Activated CD8-positive, alpha-beta memory T cell treated with anti-CD3 and anti-CD28 coated beads, Interleukin-2, amount 50 U/mL, for 48 hours (primary cell): ENCODE results near the gene PBRM1.
A peak's percentile ranks its signal among the peaks of the same experiment; 100 is the strongest.
"Not testable (repeated sequence)": the region's sequence is repeated elsewhere in the genome, so short reads cannot be mapped to it uniquely, and the experiment has no call there.

ENCODE experiments used
- DNase-seq: peaks from one replicate; pipeline ENCODE4 v3.0.0-alpha.2; 2020

The PBRM1 gene

DNA sequence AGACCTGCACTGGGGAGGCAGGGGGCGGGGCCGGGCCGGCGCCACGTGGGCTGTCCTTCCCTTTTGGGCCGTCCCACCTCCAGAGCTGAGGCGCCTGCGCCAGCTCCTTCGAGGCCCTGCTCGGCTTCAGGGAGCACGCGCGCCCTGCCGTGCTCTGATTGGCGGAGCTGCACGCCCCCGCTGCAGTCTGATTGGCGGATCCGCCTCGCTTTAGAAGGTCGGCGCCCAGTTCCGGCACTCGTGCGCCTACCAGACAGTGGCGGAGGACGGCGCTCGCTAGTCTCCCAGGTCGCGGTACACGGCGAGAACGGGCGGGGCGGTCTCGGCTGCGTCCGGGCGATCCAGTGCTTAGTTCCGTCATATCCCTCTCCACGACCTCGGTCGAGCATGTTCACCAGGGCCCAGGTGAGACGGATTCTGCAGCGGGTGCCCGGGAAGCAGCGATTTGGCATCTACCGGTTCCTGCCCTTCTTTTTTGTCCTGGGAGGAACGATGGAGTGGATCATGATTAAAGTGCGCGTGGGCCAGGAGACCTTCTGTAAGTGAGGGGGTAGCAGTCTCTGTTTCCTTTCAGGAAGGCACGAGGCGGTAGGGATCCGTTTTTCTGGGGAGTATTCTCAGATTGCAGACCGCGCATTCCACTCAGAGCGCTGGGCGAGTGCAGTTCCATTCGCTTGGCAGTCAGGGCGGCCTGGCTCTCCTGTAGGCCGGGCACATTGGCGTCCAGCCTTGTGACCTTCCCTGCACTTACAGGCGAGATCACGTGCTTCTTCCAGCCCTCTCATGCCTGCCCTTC is 149.1 kb downstream of the PBRM1 start, which contains the start of gene UQCC5:
UQCC5 (plus strand) TSS at position 237 of the 796 bp plus-strand sequence; CDS start at position 388, 151 bp downstream.
- DNase-seq, result peak; percentile 97

DNA sequence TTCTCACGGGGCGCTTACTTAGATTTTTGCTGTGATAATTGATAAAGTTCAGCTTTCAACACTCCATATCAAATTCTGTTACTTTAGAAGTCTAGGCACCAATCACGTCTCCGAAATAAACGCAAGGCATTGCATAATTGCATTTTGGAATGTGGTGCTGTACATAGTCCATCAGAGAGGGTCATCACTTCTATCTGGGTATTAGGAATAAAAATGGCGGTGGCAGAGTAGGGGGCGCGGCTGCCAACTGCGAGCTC is 149.7 kb downstream of the PBRM1 start:
- no peak for DNase-seq

DNA sequence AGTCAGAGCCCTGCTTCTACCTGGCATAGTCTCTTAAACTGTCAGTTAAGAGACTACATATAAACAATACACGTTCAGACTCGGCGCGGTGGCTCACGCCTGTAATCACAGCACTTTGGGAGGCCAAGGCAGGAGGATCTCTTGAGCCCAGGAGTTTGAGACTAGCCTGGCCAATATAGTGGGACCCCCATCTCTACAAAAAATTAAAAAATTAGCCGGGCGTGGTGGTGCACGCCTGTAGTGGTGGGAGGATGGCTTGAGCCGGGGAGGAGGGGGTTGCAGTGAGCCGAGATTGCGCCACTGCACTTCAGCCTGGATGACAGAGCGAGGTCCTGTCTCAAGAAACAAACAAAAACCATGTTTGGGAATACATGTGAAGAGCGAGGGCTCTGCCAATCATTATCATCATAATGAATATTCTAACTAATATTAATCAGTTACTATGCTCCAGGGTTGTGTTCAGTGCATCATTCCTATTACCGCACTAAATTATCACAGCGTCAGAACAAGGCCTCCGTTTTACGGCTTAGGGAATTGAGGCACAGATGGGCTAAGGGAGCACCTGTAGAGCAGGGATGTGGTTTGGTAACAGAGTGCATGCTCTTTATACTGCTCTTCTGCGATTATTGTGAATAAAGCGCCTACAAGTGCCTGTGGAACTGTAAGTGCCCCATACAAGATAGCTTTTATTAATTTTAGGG is 150.2 kb downstream of the PBRM1 start:
- peak; percentile 54 for DNase-seq

DNA sequence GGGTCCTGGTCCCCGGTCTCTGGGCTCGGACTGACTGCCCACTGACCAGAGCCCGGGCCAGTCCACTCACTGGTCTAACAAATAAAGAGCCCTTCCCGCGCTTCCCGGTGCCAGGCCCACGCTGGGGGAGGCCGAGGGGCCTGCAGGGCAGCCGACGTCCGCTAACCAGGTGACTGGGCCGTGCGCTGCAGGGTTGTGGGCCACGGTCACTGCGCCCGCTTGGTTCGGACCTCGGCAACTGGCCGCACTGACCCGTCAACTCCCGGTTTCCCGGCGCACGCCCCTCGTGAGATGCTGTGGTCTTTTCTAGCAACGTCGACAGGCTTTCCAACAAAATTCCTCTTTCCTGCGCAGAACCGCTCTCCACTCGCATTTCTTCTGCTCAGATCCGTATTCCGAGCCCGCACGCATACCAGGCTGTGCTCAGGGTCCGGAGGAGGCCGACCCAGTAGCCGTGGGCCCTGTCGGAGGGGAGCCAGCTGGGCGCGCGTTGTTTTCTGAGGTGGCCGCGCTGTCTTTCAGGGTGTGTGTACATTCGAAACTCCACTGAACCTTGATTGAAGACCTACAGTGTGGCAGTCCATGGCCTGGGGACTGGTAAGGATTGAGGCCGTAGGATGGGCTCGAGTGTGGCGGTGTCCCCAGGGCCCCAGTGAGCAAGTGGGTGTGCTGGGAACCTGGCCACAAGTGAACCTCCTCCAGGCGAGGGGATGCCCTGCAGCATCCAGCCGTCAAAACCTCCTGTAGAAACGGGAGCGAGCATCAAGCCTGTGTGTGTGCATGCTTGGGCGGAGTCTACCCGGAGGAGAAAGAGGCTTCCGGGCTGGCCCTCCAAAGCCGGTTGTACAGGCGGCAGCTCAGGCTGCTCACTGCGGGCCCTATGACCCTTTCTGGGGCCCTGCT is 151.2 kb downstream of the PBRM1 start:
- DNase-seq, result peak; percentile 56

DNA sequence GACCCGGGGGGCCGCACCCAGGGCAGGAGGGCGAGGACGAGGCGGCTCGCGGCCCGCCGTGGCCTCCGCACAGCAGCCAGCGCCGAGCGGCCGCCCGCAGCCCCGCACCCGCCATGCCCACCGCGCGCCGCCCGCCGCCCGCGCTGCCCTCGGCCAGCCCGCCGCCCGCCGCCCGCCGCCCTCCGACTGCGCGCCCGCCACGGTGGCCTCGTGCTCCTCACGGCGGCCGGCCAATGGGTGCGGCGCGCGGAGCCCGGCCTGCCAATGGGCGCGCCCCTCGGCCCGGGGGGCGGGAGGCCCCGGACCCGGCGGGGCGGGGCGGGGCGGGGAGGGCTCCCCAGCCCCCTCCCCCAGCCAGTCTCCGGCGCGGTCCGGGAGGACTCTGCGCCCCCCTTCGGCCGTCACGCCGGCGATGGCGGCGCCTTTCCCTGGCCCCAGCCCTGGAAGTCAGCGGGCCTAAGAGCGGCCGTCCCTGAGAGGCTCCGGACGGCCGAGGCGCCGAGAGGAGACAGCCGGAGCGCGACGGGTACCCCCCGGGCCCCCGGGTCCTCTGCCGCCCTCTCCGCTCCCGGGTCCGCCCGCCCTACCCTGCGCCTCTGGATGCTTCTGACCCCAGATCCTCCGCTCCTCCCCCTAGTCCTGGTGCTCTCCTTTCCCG is 152.0 kb downstream of the PBRM1 start, which contains the start of gene NT5DC2:
NT5DC2 (minus strand) TSS at position 235 of the 658 bp plus-strand sequence; CDS start at position 115, 120 bp downstream.
- peak; percentile 87 for DNase-seq

DNA sequence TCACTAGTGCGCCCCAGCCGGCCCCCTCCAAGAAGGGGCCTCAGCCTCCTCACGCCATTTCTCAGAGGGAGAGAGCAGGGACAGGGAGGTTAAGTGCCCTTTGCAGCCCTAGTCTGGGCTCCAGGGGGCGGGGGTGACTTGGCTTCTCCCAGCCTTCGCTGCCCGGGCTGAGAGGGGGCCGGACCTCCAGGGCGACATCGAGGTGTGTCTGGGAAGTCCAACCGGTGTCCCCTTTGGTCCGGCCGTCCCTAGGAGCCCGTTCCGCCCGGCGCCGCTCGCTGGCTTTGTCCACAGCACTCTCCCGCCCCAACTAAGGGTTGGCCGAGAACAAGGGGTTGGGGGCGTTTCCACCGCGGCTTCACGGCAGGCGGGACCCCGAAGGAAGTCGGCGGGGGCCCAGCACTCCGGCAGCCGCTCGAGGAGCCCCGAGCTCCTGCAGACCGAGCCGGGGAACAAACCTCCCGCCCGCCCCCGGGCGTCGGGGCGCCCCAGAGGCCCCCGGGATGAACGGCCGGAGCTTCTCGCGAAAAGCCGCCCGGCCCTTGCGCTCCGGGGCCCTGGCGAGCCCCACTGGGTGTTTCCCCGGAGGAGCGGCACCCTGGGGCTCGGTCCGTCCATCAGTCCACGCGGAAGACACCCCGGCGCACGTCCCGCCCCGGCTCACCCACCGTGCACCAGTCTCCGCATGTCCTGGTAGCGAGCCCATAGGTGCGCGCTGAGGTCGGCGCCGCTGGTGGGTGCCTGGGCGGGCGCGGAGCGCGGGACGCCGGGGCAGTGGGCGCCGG is 152.7 kb downstream of the PBRM1 start:
- peak; percentile 73 for DNase-seq

DNA sequence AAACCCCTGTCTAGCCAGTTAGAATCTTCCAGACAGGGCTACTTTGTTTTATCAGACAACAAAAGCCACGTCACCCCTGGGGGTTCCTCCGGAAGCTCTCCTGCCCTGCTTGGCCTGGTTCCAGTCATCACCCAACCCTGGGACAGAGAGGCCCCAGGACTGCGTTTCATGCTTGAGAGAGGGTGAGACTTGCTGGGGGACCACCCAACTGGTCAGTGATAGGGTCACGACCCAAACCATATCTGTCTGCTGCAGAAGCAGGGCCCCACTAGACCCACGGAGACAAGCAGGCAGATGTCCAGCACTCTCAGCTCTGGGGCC is 153.2 kb downstream of the PBRM1 start:
- DNase-seq, result no peak

GRCh38 chr3:52531860-52532516 is 153.7 kb downstream of the PBRM1 start:
- DNase-seq, result no peak

DNA sequence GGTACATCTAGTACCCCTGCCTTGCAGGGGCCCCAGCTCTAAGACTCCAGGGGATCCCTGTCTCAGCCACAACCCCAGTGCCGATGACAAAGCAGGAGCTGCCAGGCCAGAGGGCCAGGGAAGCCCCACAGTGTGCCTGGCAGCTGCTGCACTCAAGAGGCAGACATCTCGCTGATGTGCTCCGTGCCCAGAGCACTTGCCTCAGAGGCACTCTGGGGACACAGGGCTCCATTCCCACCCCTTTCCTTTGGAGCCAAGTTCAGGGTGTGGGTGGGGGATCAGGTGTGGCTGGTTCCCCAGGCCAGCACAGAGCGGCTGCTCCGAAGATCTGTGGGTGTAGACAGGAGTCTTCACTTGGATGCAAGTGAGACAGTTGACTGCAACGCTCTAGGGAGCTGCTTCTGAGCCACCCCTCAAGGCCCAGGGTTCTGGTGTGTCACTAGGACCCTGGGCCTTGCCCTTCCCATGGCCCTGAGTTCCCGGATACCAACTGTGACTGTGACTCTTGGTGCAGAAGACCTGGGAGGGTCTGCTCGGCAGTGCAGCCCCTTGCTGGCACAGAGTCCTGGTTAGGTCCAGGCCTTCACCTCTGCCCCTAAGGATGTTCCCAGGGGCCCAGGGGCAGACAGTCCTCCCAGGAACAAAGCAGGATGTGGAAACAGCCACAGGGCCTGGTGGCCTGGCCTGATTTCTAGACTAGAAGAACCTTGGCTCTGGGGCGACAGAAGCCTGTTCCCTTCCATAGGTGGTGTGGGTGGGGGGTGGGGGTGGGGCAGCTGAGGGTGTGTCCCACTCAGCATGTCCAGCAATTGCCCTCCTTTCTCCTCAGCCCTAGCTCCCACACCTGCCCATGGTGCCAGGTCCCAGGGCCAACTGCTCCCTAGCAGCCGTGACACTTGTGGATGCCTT is 154.5 kb downstream of the PBRM1 start:
- DNase-seq, result no peak

GRCh38 chr3:52529376-52530333 is 156.1 kb downstream of the PBRM1 start:
- DNase-seq, result no peak

DNA sequence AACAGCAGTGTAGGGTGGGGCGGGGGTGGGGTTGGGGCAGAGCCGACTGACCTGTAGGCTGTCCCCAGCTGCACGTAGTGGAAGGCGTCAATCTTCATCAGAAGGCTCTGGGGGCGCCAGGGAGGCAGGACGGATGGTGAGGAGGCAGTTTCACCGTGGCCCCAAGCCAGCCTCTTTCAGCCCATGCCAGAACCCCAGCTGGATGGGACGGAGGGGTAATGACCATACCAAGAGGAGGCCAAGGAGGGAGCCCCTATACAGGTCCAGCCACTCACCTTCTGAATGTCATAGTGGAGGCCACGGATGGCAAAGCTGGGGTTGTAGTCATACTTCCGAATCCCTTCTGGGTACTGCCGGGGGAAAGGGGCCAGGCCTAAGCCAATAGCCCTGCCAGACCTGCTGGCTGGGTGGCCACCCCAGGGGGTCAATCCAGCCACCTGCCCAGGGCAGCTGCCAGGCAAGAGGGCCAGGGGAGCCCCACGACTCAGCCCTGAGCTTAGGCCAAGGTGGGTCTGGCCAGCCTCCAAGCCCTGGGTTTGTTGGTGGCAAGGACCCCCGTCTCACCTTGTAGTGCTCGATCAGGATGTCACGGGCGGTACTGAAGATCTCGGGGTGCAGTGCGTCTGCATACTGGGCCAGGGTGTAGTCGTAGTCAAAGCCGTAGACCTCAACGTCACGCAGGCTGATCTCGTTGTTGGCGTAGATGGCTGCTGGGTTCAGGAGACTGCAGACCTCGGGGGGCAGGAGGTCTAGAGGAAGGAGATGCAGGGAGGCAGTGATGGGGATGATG is 156.9 kb downstream of the PBRM1 start:
- DNase-seq, result no peak

GRCh38 chr3:52527732-52528585 is 157.8 kb downstream of the PBRM1 start:
- no peak for DNase-seq

- DNase-seq, result no peak
These were observed 158.5 kb downstream of the PBRM1 start for GRCh38 chr3:52527039-52527731.

DNA sequence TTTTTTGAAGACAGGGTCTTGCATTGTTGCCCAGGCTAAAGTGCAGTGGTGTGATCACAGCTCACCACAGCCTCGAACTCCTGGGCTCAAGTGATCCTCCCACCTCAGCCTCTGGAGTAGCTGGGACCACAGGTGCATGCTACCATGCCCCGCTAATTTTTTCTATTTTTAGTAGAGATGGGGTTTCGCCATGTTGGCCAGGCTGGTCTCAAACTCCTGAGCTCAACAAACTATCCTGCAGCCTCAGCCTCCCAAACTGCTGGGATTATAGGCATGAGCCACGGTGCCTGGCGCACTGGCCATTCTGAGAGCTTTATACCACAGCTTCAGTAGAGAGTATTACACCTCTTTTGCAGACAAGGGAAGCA is 159.1 kb downstream of the PBRM1 start:
- not testable (repeated sequence) for DNase-seq

GRCh38 chr3:52525680-52526561 is 159.8 kb downstream of the PBRM1 start:
- DNase-seq, result no peak
